Ectodermal cell (in vitro differentiated cells): ENCODE measurements around the gene XRCC5.
A peak's percentile ranks its signal among the peaks of the same experiment; 100 is the strongest.

ENCODE experiments used
- H3K27ac ChIP-seq: 2 replicates; pipeline ENCODE4 v1.7.0; 2013; ENCODE audit warnings: mild to moderate bottlenecking, low read depth, low read length; ENCODE audit not compliant: insufficient read depth, poor library complexity, severe bottlenecking
- H3K27me3 ChIP-seq: 2 replicates; pipeline ENCODE4 v1.7.0; 2013; ENCODE audit warnings: mild to moderate bottlenecking, low read length; ENCODE audit not compliant: insufficient read depth, control insufficient read depth, poor library complexity, severe bottlenecking
- H3K36me3 ChIP-seq: one replicate; pipeline ENCODE4 v1.7.0; 2013; ENCODE audit warnings: low read length; ENCODE audit not compliant: control insufficient read depth, insufficient read depth
- H3K4me1 ChIP-seq: one replicate; pipeline ENCODE4 v1.7.0; 2013; ENCODE audit warnings: low read length; ENCODE audit not compliant: control insufficient read depth, insufficient read depth
- H3K4me3 ChIP-seq: 2 replicates; pipeline ENCODE4 v1.7.0; 2013; ENCODE audit warnings: low read depth, low read length, control low read depth; ENCODE audit not compliant: insufficient read depth
- H3K9me3 ChIP-seq: 2 replicates; pipeline ENCODE4 v1.7.0; 2013; ENCODE audit warnings: mild to moderate bottlenecking, low read length, moderate library complexity; ENCODE audit not compliant: control insufficient read depth
- WGBS, 2 experiments: methylation state at CpG; one replicate each; pipeline ENCODE4 v1.1.7; 2013; ENCODE audit warnings: missing lambda C conversion rate in 2 of 2; 5-methylcytosine and 5-hydroxymethylcytosine counted together

XRCC5 gene

DNA sequence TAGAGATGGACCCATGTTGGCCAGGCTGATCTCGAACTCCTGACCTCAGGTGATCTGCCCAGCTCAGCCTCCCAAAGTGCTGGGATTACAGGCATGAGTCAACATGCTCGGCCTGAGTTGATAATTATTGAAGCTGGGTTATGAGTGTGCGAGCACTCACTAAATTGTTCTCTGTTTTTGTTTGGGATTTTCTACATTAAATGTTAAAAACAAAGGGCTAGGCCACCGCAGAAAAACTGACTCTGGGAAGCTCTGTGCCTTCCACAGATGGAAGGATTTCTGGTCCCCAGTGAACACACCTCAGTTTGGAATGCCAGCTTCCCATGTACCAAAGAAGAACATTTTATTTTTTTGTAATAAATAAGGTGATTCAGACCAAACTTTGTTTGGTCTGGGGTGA is 83.0 kb downstream of the XRCC5 start:
- H3K36me3 ChIP-seq: peaks cover 33% of the 10 kb centered on the region
- peaks cover 7% of the 10 kb centered on the region for H3K4me1 ChIP-seq
- H3K27ac ChIP-seq: peak overlapping the region; percentile 20
- 91 to 96% methylated on average over 4 of the region's 4 CpGs for WGBS, 2 experiments
- no peaks in the 10 kb centered on the region for H3K9me3 ChIP-seq
- H3K4me3 ChIP-seq: no peak overlapping the region
- H3K27me3 ChIP-seq: no peaks in the 10 kb centered on the region

DNA sequence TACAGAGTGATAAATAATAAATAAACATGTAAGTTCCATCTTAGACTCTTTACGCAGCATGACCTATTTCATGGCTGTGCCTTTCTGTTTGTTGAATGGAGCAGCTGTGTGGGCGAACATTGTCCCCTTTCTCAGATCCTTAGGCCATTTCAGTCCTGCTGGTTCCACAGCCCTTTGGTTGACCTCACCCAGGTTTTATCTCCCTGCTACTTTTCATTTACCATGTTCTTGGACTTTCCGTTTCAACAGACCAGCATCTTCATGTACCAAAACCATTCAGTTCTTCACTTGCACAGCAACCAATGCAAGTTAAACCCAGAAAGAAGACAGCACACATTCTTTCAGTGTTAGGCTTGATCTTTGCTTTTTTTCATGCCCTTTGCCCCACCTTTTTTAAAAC is 83.8 kb downstream of the XRCC5 start:
- 95% methylated on average over 3 of the region's 3 CpGs for WGBS, 2 experiments
- Histone ChIP-seq H3K27me3 (no peaks in the 10 kb centered on the region), H3K9me3 (no peaks in the 10 kb centered on the region), H3K4me3 (no peak overlapping the region), H3K27ac (no peak overlapping the region), H3K4me1 (peaks cover 3% of the 10 kb centered on the region), H3K36me3 (peaks cover 40% of the 10 kb centered on the region)

- Histone ChIP-seq H3K9me3 (no peaks in the 10 kb centered on the region), H3K4me3 (no peak overlapping the region), H3K4me1 (no peaks in the 10 kb centered on the region), H3K36me3 (peaks cover 42% of the 10 kb centered on the region), H3K27me3 (no peaks in the 10 kb centered on the region), H3K27ac (no peak overlapping the region)
- WGBS, 2 experiments: 96 to 100% methylated on average over 2 to 3 of the region's 3 CpGs
These were observed 84.9 kb downstream of the XRCC5 start for GRCh38 chr2:216194013-216194412.

DNA sequence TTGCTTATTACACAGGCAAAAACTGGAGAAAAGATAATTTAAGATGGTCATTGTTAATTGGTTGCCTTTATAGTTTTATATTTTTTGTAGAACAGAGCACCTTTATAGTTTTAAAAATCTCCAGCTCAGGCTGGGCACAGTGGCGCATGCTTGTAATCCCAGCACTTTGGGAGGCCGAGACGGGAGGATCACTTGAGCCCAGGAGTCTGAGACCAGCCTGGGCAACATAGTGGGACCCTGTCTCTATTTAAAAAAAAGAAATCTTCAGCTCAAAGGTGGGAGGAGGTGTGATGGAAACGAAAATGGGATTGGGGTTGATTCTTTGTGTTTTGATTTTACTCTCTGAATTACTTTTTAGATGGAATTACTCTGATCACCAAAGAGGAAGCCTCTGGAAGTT is 85.4 kb downstream of the XRCC5 start:
- Histone ChIP-seq H3K27ac (no peak overlapping the region), H3K36me3 (peaks cover 42% of the 10 kb centered on the region), H3K27me3 (no peaks in the 10 kb centered on the region), H3K4me3 (no peak overlapping the region), H3K4me1 (no peaks in the 10 kb centered on the region), H3K9me3 (no peaks in the 10 kb centered on the region)
- 78 to 83% methylated on average over 4 of the region's 4 CpGs for WGBS, 2 experiments

DNA sequence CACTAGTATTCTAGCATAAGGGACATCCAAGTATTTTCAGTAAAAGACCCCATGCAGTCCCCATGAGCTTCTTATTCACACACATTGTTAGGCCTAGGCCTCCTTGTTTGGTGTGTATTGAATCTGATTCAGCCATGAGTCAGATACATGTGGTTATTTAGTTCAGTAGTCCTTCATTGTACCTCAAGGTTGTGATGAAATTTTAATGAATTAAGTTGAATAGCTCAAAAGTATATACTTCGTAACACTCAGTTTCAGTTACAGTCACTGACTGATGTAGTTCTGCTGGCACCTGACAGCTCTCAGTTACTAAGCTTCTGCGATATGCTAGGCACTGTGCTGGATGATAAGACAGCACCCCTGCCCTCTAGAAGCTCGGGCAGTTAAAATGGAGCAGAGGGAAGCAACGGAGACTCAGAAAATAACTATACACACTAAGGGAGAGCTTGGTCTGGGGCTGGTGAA is 86.4 kb downstream of the XRCC5 start:
- H3K4me1 ChIP-seq: no peaks in the 10 kb centered on the region
- H3K9me3 ChIP-seq: no peaks in the 10 kb centered on the region
- 88 to 94% methylated on average over 4 of the region's 4 CpGs for WGBS, 2 experiments
- no peak overlapping the region for H3K4me3 ChIP-seq
- H3K27ac ChIP-seq: no peak overlapping the region
- peaks cover 40% of the 10 kb centered on the region for H3K36me3 ChIP-seq
- no peaks in the 10 kb centered on the region for H3K27me3 ChIP-seq

DNA sequence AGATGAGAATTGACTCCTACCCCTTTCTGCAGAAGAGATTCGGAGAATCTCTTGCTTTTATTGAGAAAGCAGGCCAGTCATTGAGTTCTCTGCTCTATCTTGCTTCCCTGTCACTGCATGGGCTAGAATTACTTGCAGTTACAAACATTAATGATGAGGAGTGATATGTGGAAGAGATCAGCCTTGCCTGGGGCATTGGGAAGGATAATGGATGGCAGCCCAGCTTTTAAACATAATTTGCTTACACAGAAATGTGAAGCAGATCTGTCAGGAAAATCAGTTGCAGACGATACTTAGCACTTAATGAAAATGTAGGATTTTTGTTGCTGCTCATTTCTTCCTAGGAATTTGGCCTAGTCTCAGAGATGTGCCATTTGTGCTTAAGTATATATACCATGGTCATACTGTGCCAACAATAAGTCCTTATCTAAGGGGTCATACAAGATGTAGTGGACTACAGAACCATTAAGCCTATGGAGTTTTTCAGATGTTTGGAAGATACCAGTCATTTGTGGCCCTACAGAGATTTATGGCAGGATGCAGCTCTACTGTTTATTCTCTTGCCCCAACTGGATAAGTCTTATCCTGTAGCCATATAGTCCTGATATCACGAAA is 92.7 kb downstream of the XRCC5 start:
- Histone ChIP-seq H3K36me3 (peaks cover 80% of the 10 kb centered on the region), H3K4me3 (no peak overlapping the region), H3K9me3 (no peaks in the 10 kb centered on the region), H3K27me3 (no peaks in the 10 kb centered on the region), H3K27ac (no peak overlapping the region), H3K4me1 (no peaks in the 10 kb centered on the region)
- 85 to 97% methylated on average over 3 of the region's 3 CpGs for WGBS, 2 experiments

DNA sequence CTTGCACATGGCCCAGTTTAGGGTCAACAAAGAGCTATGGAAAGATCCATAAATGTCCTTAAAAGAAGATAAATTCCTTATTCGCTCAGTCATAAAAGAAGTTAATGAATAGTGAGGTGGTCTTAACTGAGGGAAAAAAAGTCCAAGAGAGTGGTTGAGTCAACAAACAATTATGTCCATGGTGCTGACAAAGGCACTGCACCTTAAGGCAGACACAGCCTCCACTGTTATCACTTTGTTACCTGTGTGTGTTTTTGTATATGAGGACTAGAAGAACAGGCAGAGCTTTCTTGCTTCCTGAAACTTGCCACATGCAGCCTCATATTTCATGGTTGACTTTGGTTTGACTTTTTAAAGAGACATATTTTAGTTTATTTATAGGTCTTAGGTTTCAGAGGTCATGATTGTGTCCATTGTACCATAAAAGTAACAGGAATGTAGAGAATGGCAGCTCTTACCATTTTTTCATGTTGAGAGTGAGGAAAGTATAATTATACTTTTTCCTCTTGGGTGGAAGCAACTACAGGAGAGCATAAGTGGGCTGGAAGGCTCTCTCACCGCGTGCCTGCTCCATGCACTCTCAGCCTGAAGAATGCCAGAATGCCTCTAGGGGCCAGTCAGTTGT is 93.6 kb downstream of the XRCC5 start:
- H3K27ac ChIP-seq: no peak overlapping the region
- peaks cover 75% of the 10 kb centered on the region for H3K36me3 ChIP-seq

GRCh38 chr2:216205486-216205885 is 96.3 kb downstream of the XRCC5 start:
- H3K36me3 ChIP-seq: peaks cover 66% of the 10 kb centered on the region
- WGBS, 2 experiments: 96 to 100% methylated on average over 1 of the region's 1 CpG

More for the DNA sequence above, 93.6 kb downstream of the XRCC5 start:
- Histone ChIP-seq H3K4me3 (no peak overlapping the region), H3K4me1 (no peaks in the 10 kb centered on the region), H3K27me3 (no peaks in the 10 kb centered on the region), H3K9me3 (no peaks in the 10 kb centered on the region)
- whole genome bisulfite sequencing, 2 experiments: 93 to 98% methylated on average over 3 of the region's 3 CpGs

GRCh38 chr2:216206041-216206703 is 97.0 kb downstream of the XRCC5 start:
- H3K36me3 ChIP-seq: peaks cover 59% of the 10 kb centered on the region
- no peak overlapping the region for H3K4me3 ChIP-seq
- no peaks in the 10 kb centered on the region for H3K9me3 ChIP-seq
- 93 to 94% methylated on average over 2 of the region's 2 CpGs for WGBS, 2 experiments
- no peaks in the 10 kb centered on the region for H3K27me3 ChIP-seq
- no peak overlapping the region for H3K27ac ChIP-seq
- H3K4me1 ChIP-seq: no peaks in the 10 kb centered on the region

More at GRCh38 chr2:216205486-216205885, 96.3 kb downstream of the XRCC5 start:
- H3K9me3 ChIP-seq: no peaks in the 10 kb centered on the region
- H3K27me3 ChIP-seq: no peaks in the 10 kb centered on the region
- H3K27ac ChIP-seq: no peak overlapping the region
- no peaks in the 10 kb centered on the region for H3K4me1 ChIP-seq
- no peak overlapping the region for H3K4me3 ChIP-seq

- Histone ChIP-seq H3K27me3 (no peaks in the 10 kb centered on the region), H3K36me3 (peaks cover 53% of the 10 kb centered on the region), H3K27ac (no peak overlapping the region), H3K9me3 (no peaks in the 10 kb centered on the region), H3K4me1 (no peaks in the 10 kb centered on the region), H3K4me3 (no peak overlapping the region)
- 96 to 97% methylated on average over 5 of the region's 5 CpGs for WGBS, 2 experiments
These were observed 97.7 kb downstream of the XRCC5 start for GRCh38 chr2:216206821-216207220.
